AML-193 (cell line): Measurements from ENCODE around the gene BRPF1.

Experiments
- DNase-seq, 2 experiments: peaks; one replicate each; lab custom pipeline; 2025; lab: John Stamatoyannopoulos, UW

Gene BRPF1

GRCh38 chr3:9731206-9732079, at the start of gene BRPF1:
TSS of gene BRPF1 (plus strand) at chr3:9731735. CDS start at chr3:9734141, 2,406 bp downstream.
- peak; percentile 99 for DNase-seq

GRCh38 chr3:9682096-9682495, 49.4 kb upstream of the BRPF1 start:
- DNase-seq = no peak

- no peak for DNase-seq
These were observed 48.1 kb upstream of the BRPF1 start for GRCh38 chr3:9683426-9683825.

GRCh38 chr3:9685216-9686049, 46.1 kb upstream of the BRPF1 start:
- DNase-seq = no peak

- DNase-seq = no peak
These were observed 45.4 kb upstream of the BRPF1 start for GRCh38 chr3:9686050-9686550.

GRCh38 chr3:9686703-9687102, 44.8 kb upstream of the BRPF1 start:
- no peak for DNase-seq

GRCh38 chr3:9687514-9687913, 44.0 kb upstream of the BRPF1 start:
- DNase-seq = no peak

- no peak for DNase-seq
These were observed 42.6 kb upstream of the BRPF1 start for GRCh38 chr3:9688961-9689360.

GRCh38 chr3:9689757-9690156, 41.8 kb upstream of the BRPF1 start:
- no peak for DNase-seq

- DNase-seq = no peak
These were observed 40.8 kb upstream of the BRPF1 start for GRCh38 chr3:9690451-9691450.

- DNase-seq = no peak
These were observed 39.9 kb upstream of the BRPF1 start for GRCh38 chr3:9691636-9692035.

GRCh38 chr3:9692416-9692815, 39.1 kb upstream of the BRPF1 start:
- no peak for DNase-seq

- no peak for DNase-seq
These were observed 36.2 kb upstream of the BRPF1 start for GRCh38 chr3:9695345-9695744.

GRCh38 chr3:9695746-9696145, 35.8 kb upstream of the BRPF1 start:
- DNase-seq = no peak

GRCh38 chr3:9696480-9697220, 34.9 kb upstream of the BRPF1 start:
- no peak for DNase-seq

GRCh38 chr3:9697892-9698291, 33.6 kb upstream of the BRPF1 start:
- no peak for DNase-seq

- DNase-seq = no peak
These were observed 33.2 kb upstream of the BRPF1 start for GRCh38 chr3:9698293-9698692.

- no peak for DNase-seq
These were observed 31.0 kb upstream of the BRPF1 start for GRCh38 chr3:9700536-9700935.

GRCh38 chr3:9701006-9701405, 30.5 kb upstream of the BRPF1 start:
- DNase-seq = no peak

- DNase-seq = no peak
These were observed 29.8 kb upstream of the BRPF1 start for GRCh38 chr3:9701711-9702110.

GRCh38 chr3:9703240-9703639, 28.3 kb upstream of the BRPF1 start:
- DNase-seq = no peak
